Measurements from ENCODE around the gene PPP1R7. TPM values are rescaled to one million over a fixed set of nuclear protein-coding genes. Genes with fewer than 3 reads are reported as not detected.

The PPP1R7 gene
- total and polyA plus RNA-seq, 2 of the 4 experiments (the other 2 are of a cell fraction), result 60.8 to 70.0 TPM

DNA sequence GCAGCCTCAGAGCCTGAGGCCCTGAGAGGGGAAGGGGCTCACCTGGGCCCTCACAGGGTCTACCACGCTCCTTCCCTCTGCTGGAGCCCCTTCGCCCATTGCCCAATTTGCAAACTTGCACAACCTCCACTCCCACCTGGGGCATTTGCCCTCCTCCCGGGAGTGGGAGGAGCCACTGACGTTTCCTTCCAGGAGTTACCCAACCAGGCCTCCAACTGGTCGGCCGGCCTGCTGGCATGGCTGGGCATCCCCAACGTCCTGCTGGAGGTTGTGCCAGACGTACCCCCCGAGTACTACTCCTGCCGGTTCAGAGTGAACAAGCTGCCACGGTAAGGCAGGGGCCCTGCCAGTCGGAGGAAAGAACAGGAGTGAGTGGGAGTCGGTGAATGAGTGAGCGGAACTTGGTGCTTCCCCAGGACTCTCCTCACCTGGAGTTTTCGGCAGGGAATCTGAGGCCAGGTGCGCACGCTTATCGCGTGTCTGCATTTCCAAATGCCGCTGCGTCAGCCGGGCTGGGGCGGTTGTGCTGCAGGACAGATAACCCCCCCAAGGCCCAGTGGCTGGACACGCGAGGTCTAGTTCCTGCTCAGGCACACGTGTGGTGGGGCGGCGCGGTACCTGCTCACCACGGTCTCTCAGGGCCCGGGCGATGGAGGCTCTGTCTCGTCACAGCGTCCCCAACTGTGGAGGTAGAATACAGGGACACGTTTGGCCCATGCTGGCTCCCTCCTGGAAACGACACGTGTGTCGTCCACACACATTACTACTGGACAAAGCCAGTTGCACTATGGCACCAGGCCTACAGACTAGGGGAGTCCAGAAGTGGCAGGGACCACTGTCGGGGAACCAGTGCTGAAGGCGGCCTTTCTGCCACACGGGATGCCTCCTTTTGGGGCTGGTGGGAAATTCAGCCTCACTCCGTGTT is 49.9 kb downstream of the PPP1R7 start (continued):
- TF ChIP-seq, protein P1, sequence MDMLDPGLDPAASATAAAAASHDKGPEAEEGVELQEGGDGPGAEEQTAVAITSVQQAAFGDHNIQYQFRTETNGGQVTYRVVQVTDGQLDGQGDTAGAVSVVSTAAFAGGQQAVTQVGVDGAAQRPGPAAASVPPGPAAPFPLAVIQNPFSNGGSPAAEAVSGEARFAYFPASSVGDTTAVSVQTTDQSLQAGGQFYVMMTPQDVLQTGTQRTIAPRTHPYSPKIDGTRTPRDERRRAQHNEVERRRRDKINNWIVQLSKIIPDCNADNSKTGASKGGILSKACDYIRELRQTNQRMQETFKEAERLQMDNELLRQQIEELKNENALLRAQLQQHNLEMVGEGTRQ (IDR thresholded peaks at IDR 0.05; ENCODE audit: low read depth, low read length), result no peak

- DNase-seq, result no peak
- H3K27ac ChIP-seq (ENCODE audit: insufficient read depth, low read length), result no peak overlapping the region
- H4K91ac ChIP-seq (ENCODE audit: insufficient read depth, low read depth, low read length), result no peak overlapping the region
- ATAC-seq (ENCODE audit: low read depth), result no peak
- no peak overlapping the region for H3K23ac ChIP-seq (ENCODE audit: low read depth, low read length)
- H3K9ac ChIP-seq (ENCODE audit: low read depth, low read length), result no peak overlapping the region
- H3K9me1 ChIP-seq (ENCODE audit: insufficient read depth, low read length), result no peaks in the 10 kb centered on the region
- no peaks in the 10 kb centered on the region for H3K9me3 ChIP-seq (ENCODE audit: control insufficient read depth, insufficient read depth, low read length)
- no peak overlapping the region for H3K4me3 ChIP-seq (ENCODE audit: insufficient read depth, low read depth, low read length)
- no peak overlapping the region for H3K14ac ChIP-seq (replicated peaks; ENCODE audit: low read depth, low read length)
- no peak overlapping the region for H4K5ac ChIP-seq (ENCODE audit: low read depth, low read length)
- WGBS, 2 experiments (ENCODE audit: extremely low coverage in 2 of 2, insufficient read length in 1 of 2), result 92% methylated on average over 7 of the region's 21 CpGs; no CpG with 5 or more reads in 1 of the 2 experiments
- dilution Hi-C loops (cut with HindIII; ENCODE audit: low sequenced_read_pairs, unreplicated experiment), result no loop called here
- H2BK5ac ChIP-seq (ENCODE audit: low read depth, low read length, poor library complexity, severe bottlenecking), result no peak overlapping the region
- H3K18ac ChIP-seq (ENCODE audit: low read depth, low read length), result no peak overlapping the region
- in situ Hi-C loops (cut with MboI; ENCODE audit: low sequenced_read_pairs), result no loop called here
- no peak overlapping the region for H3K56ac ChIP-seq (ENCODE audit: extremely low read depth, insufficient read depth, low read length)
- H3K4ac ChIP-seq (ENCODE audit: low read depth, low read length), result no peak overlapping the region
- H4K20me1 ChIP-seq (ENCODE audit: insufficient read depth, low read length), result no peaks in the 10 kb centered on the region
- TF ChIP-seq NFE2L2 (IDR thresholded peaks at IDR 0.05; ENCODE audit: low read depth, low read length) (no peak), RAD21 (IDR thresholded peaks at IDR 0.05; ENCODE audit: low read length) (no peak), CHD1 (IDR thresholded peaks at IDR 0.05; ENCODE audit: low read depth, low read length) (no peak), MAFK (IDR thresholded peaks at IDR 0.05; ENCODE audit: low read depth, low read length) (no peak), CTCF (conservative IDR thresholded peaks at IDR 0.05; ENCODE audit: low read depth, low read length) (no peak)
- no peak overlapping the region for H3K4me2 ChIP-seq (ENCODE audit: low read depth, low read length)
- no peak overlapping the region for H2BK15ac ChIP-seq (ENCODE audit: low read depth, low read length)
- ChIA-PET POLR2A (ENCODE audit: unreplicated experiment) (no interaction called here), CTCF (no interaction called here)
- H3K4me1 ChIP-seq (ENCODE audit: control insufficient read depth, insufficient read depth, low read length), result no peaks in the 10 kb centered on the region
- no peak overlapping the region for H2AFZ ChIP-seq (replicated peaks; ENCODE audit: low read length, poor library complexity)
- H2AK5ac ChIP-seq (ENCODE audit: low read depth, low read length), result no peak overlapping the region
- H3K27me3 ChIP-seq (ENCODE audit: control insufficient read depth, insufficient read depth, low read length), result peaks cover 9% of the 10 kb centered on the region
- H4K8ac ChIP-seq (ENCODE audit: low read depth in 2 of 2, low read length in 2 of 2), result no peak overlapping the region
- H2AK9ac ChIP-seq (replicated peaks; ENCODE audit: low read depth, low read length, poor library complexity), result no peak overlapping the region
- no TSS peak for BruUV-seq (replicated peaks)
- no peaks in the 10 kb centered on the region for H3K79me1 ChIP-seq (ENCODE audit: low read depth in 1 of 2, low read length in 2 of 2)
- no peak overlapping the region for H2BK20ac ChIP-seq (ENCODE audit: low read depth, low read length)
- intact Hi-C loops (cut with micrococcal nuclease), result no loop called here
- H2BK120ac ChIP-seq (ENCODE audit: low read depth, low read length), result no peak overlapping the region
- no peaks in the 10 kb centered on the region for H3K36me3 ChIP-seq (ENCODE audit: control insufficient read depth, insufficient read depth, low read length)
These were observed 50.6 kb downstream of the PPP1R7 start for GRCh38 chr2:241200822-241201395.

Data from IMR-90 (cell line).